Neural crest cell (in vitro differentiated cells): Measurements from ENCODE around the gene NAA15. TPM values are rescaled to one million over a fixed set of nuclear protein-coding genes. Genes with fewer than 3 reads are reported as not detected.

Experiments
- DNase-seq: peaks from one replicate; pipeline ENCODE4 v3.0.0; 2021; ENCODE audit warnings: low read depth, mixed read lengths, low spot score
- H3K27ac Mint-ChIP-seq: one replicate; pipeline ENCODE4 v1.8.0; 2021; ENCODE audit warnings: mild to moderate bottlenecking, mixed read lengths; ENCODE audit not compliant: unreplicated experiment
- H3K27me3 Mint-ChIP-seq: 2 replicates; pipeline ENCODE4 v1.8.0; 2021; ENCODE audit warnings: low read depth, mild to moderate bottlenecking, mixed read lengths
- H3K36me3 Mint-ChIP-seq: 2 replicates; pipeline ENCODE4 v1.8.0; 2021; ENCODE audit warnings: low read depth, mild to moderate bottlenecking, mixed read lengths
- H3K4me1 Mint-ChIP-seq: 2 replicates; pipeline ENCODE4 v1.8.0; 2021; ENCODE audit warnings: mixed read lengths
- H3K4me3 Mint-ChIP-seq: one replicate; pipeline ENCODE4 v1.8.0; 2021; ENCODE audit warnings: mild to moderate bottlenecking, mixed read lengths
- H3K9me3 Mint-ChIP-seq: 2 replicates; pipeline ENCODE4 v1.8.0; 2021; ENCODE audit warnings: mixed read lengths
- total RNA-seq: library from RNA; stranded (reverse); gene quantifications from 2 replicates; pipeline ENCODE4 v1.2.1, GENCODE V29; 2021
- TF ChIP-seq, protein P1 (sequence below): fragments of 200-600 bp; sonication (generic); conservative IDR thresholded peaks from 2 replicates; pipeline ENCODE4 v1.5.0; 2021; ENCODE audit warnings: antibody characterized with exemption, mild to moderate bottlenecking

The NAA15 gene
- total RNA-seq, 1 donor from 2014 or later: 81.9 TPM

DNA sequence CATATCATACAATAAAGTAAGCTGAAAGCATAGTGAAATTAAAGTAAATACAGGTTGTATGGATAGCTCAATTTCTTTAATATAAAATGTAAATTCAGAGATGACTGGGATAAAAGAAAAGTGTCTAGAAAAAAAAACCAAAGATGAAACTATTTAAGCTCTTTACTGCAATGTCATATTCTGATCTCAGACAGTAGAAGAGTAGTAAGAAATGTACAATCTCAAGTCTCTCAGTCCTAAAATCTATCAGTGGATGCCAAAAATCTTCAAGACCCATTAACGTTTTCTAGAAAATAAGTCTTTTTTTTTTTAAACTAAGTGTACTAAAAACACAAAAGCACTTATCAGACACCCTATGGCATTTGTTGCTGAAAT lies 35.1 kb upstream of the NAA15 start:
- peaks cover 12% of the 10 kb centered on the region for H3K4me1 Mint-ChIP-seq

DNA sequence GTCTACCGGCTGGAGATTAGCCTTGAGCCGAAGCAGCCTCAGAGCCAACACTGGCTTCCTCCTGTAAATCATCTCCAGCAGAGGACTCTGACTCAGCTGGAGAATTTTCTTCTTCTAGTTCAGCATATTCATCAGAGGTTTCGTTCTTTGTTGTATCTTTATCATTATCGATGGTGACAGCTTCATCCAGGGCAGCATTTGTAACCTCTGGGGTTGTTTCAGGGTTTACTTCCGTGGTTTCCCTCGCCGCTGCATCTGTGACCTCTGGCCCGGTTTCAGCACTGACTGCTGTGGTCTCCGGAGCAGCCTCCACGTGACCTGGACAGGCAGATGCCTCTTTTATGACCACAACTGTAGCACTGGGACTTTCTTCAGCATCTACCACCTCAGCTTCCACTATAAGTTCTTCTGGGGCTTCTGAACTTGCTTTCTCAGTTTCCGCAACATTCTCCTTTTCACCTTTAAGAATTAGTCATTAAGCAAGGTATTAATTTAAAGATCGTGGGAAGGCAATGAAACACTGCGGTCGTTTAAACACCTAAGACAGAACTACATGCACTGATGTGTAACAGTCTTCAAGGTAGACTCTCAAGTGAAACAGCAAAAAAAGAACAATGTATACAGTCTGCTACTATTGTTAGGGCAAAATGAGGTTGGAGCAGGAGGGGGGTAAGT lies 34.6 kb upstream of the NAA15 start:
- no peaks in the 10 kb centered on the region for H3K9me3 Mint-ChIP-seq
- H3K27ac Mint-ChIP-seq: peak overlapping the region; percentile 6
- no peak overlapping the region for H3K4me3 Mint-ChIP-seq
- TF ChIP-seq, protein P1, sequence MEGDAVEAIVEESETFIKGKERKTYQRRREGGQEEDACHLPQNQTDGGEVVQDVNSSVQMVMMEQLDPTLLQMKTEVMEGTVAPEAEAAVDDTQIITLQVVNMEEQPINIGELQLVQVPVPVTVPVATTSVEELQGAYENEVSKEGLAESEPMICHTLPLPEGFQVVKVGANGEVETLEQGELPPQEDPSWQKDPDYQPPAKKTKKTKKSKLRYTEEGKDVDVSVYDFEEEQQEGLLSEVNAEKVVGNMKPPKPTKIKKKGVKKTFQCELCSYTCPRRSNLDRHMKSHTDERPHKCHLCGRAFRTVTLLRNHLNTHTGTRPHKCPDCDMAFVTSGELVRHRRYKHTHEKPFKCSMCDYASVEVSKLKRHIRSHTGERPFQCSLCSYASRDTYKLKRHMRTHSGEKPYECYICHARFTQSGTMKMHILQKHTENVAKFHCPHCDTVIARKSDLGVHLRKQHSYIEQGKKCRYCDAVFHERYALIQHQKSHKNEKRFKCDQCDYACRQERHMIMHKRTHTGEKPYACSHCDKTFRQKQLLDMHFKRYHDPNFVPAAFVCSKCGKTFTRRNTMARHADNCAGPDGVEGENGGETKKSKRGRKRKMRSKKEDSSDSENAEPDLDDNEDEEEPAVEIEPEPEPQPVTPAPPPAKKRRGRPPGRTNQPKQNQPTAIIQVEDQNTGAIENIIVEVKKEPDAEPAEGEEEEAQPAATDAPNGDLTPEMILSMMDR: no peak
- peaks cover 12% of the 10 kb centered on the region for H3K4me1 Mint-ChIP-seq
- H3K36me3 Mint-ChIP-seq: no peaks in the 10 kb centered on the region
- H3K27me3 Mint-ChIP-seq: no peaks in the 10 kb centered on the region
- DNase-seq: peak; percentile 34

More for the DNA sequence above, 35.1 kb upstream of the NAA15 start:
- Mint-ChIP-seq H3K4me3 (no peak overlapping the region), H3K27me3 (no peaks in the 10 kb centered on the region), H3K36me3 (no peaks in the 10 kb centered on the region), H3K9me3 (no peaks in the 10 kb centered on the region), H3K27ac (no peak overlapping the region)
- TF ChIP-seq, protein P1: no peak
- DNase-seq: no peak

DNA sequence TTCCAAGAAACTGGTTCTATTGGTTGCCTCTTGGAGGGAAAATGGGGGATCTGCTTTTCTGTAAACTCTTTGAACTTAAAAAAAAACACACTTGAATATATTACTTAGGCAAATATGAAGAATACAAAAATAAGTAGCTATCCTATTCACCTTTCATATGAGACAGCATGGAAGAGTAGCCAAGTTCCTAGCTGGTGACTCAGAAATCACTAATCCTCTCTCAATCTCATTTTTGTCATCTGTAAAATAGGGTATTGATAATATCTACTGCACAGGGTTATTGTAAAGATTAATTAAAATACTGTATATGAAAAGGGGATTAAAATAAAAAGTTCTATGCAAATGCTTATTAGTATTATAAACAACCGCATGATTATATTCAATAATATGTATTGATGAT lies 34.0 kb upstream of the NAA15 start:
- H3K27me3 Mint-ChIP-seq: no peaks in the 10 kb centered on the region
- TF ChIP-seq, protein P1: no peak
- peaks cover 12% of the 10 kb centered on the region for H3K4me1 Mint-ChIP-seq
- H3K36me3 Mint-ChIP-seq: no peaks in the 10 kb centered on the region
- H3K27ac Mint-ChIP-seq: no peak overlapping the region
- no peak overlapping the region for H3K4me3 Mint-ChIP-seq
- no peaks in the 10 kb centered on the region for H3K9me3 Mint-ChIP-seq
- DNase-seq: no peak

DNA sequence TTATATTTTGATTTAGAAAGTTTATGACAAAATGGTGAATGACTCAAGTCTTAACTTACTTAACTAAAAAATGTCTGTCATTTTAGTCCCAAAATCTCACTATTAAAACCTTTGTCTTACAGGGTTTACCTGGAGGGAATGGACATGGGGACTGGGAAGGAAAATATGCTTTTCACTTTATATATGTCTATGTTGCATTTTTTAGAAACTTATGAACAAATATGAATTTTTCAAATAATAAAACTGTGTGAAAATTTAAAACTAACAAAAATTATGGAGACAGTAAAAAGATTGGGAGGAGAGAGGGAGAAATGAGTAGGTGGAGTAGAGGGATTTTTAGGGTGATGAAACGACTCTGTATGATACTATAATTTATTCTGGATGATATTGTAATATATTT lies 27.5 kb upstream of the NAA15 start:
- no peaks in the 10 kb centered on the region for H3K36me3 Mint-ChIP-seq
- H3K4me3 Mint-ChIP-seq: no peak overlapping the region

DNA sequence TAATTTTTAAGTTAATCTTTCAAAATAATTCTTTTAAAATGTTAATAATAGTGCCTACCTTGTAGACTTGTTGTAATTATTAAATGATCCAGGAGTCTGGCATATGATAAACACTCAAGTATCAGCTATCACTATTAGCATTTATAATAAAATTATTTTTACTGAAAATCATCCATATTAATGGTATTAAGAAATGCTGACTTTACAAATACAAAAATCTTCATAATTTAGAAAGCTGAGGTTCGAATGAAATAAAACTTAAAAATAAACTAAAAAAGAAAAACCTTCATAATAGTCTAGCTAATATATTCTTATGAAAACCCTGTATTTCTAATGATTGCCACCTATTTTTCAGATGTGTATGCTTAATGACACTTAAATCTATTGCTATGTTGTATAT lies 26.5 kb upstream of the NAA15 start:
- Mint-ChIP-seq H3K27me3 (peaks cover 32% of the 10 kb centered on the region), H3K9me3 (no peaks in the 10 kb centered on the region), H3K36me3 (no peaks in the 10 kb centered on the region), H3K4me1 (peaks cover 10% of the 10 kb centered on the region), H3K4me3 (no peak overlapping the region), H3K27ac (no peak overlapping the region)
- TF ChIP-seq, protein P1: no peak
- DNase-seq: no peak

More for the DNA sequence above, 27.5 kb upstream of the NAA15 start:
- DNase-seq: no peak
- H3K9me3 Mint-ChIP-seq: no peaks in the 10 kb centered on the region
- peaks cover 23% of the 10 kb centered on the region for H3K27me3 Mint-ChIP-seq
- H3K27ac Mint-ChIP-seq: no peak overlapping the region
- H3K4me1 Mint-ChIP-seq: peaks cover under 1% of the 10 kb centered on the region
- TF ChIP-seq, protein P1: no peak
